ENCODE measurements around the gene GSG1L.

GRCh38 chr16:27769561-27770255, 293.8 kb downstream of the GSG1L start:
- TF ChIP-seq CTCF (conservative IDR thresholded peaks at IDR 0.05): no peak
- no peak for TF ChIP-seq ZFX (IDR thresholded peaks at IDR 0.05)

All from C4-2B (cell line).